Measurements from ENCODE around the gene FAM53A. TPM values are rescaled to one million over a fixed set of nuclear protein-coding genes. Genes with fewer than 3 reads are reported as not detected.

FAM53A gene
- total and polyA plus RNA-seq, 2 of the 13 experiments (the other 11 are each of a cell fraction or from before 2014, with no cell fraction given) = 0.48 to 1.1 TPM

DNA sequence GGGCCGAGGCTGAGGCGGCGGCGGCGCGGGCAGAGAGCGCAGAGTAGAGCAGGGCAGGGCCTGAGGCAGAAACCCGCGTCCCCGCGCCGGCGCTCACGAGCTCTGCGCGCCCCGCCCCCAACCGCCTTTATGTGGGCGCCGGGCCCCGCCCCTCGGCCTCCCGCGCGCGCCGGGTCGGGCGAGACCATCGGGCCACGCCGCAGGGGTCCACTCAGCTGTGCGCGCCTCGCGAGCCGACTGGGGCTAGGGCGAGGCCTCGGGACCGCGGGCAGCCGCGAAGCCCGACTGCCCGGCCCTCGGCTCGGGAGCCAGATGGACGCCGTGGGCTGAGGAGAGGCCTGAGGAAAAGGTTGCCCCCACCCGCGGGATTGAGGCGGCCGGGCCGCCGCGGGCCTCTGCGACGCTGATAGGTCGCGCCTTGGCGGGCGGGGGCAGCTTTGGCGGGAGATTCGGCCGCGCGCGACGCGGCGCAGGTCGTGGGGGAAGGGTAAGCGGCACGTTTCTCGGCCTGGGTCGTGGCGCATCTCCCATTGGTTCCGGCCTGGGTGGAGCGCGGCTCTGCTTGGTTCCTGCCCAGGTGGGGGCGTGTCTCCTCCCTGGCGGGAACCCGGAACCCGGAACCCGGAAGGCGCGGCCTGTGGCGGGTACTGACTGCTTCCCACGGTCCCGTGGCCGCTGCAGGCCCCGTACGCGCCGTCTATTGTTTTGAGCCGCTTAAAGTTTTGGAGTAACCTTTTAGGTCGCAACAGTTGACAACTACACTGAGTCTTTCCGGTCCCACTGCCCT is 28.3 kb upstream of the FAM53A start, which contains the start of gene SLBP (continued):
- peak; percentile 77; the same call in 1 of the 2 replicates for TF ChIP-seq HOXA9 (CRISPR knock-in tag; IDR thresholded peaks at IDR 0.05; ENCODE audit: borderline replicate concordance)
- TF ChIP-seq ZNF546 (CRISPR knock-in tag; conservative IDR thresholded peaks at IDR 0.05) = peak; percentile 99
- no peak for TF ChIP-seq HNRNPK (IDR thresholded peaks at IDR 0.05; ENCODE audit: low read depth, low read length, poor library complexity, severe bottlenecking)
- no peak for TF ChIP-seq RBAK (CRISPR knock-in tag; IDR thresholded peaks at IDR 0.05)
- TF ChIP-seq, protein P1, sequence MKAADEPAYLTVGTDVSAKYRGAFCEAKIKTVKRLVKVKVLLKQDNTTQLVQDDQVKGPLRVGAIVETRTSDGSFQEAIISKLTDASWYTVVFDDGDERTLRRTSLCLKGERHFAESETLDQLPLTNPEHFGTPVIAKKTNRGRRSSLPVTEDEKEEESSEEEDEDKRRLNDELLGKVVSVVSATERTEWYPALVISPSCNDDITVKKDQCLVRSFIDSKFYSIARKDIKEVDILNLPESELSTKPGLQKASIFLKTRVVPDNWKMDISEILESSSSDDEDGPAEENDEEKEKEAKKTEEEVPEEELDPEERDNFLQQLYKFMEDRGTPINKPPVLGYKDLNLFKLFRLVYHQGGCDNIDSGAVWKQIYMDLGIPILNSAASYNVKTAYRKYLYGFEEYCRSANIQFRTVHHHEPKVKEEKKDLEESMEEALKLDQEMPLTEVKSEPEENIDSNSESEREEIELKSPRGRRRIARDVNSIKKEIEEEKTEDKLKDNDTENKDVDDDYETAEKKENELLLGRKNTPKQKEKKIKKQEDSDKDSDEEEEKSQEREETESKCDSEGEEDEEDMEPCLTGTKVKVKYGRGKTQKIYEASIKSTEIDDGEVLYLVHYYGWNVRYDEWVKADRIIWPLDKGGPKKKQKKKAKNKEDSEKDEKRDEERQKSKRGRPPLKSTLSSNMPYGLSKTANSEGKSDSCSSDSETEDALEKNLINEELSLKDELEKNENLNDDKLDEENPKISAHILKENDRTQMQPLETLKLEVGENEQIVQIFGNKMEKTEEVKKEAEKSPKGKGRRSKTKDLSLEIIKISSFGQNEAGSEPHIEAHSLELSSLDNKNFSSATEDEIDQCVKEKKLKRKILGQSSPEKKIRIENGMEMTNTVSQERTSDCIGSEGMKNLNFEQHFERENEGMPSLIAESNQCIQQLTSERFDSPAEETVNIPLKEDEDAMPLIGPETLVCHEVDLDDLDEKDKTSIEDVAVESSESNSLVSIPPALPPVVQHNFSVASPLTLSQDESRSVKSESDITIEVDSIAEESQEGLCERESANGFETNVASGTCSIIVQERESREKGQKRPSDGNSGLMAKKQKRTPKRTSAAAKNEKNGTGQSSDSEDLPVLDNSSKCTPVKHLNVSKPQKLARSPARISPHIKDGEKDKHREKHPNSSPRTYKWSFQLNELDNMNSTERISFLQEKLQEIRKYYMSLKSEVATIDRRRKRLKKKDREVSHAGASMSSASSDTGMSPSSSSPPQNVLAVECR (CRISPR knock-in tag; IDR thresholded peaks at IDR 0.05; ENCODE audit: borderline replicate concordance) = peak; percentile 99
- no peak for TF ChIP-seq RFX3 (CRISPR knock-in tag; IDR thresholded peaks at IDR 0.05)
- peak; percentile 94 for TF ChIP-seq KLF6 (CRISPR knock-in tag; IDR thresholded peaks at IDR 0.05)
- TF ChIP-seq ZNF430 (CRISPR knock-in tag; IDR thresholded peaks at IDR 0.05) = peak; percentile 95
- TF ChIP-seq ZNF496 (CRISPR knock-in tag; IDR thresholded peaks at IDR 0.05; ENCODE audit: insufficient replicate concordance) = no peak
- no peak for TF ChIP-seq ZNF660 (CRISPR knock-in tag; IDR thresholded peaks at IDR 0.05; ENCODE audit: borderline replicate concordance, low read depth)
- TF ChIP-seq ZSCAN22 (CRISPR knock-in tag; IDR thresholded peaks at IDR 0.05) = peak; percentile 80; the same call in 1 of the 2 replicates
- TF ChIP-seq ZNF292 (CRISPR knock-in tag; IDR thresholded peaks at IDR 0.05; ENCODE audit: borderline replicate concordance, low read depth) = no peak
- peak; percentile 52; the same call in 1 of the 2 replicates for TF ChIP-seq FOXK1 (CRISPR knock-in tag; IDR thresholded peaks at IDR 0.05; ENCODE audit: borderline replicate concordance, low read depth)
- TF ChIP-seq ISL2 (CRISPR knock-in tag; IDR thresholded peaks at IDR 0.05) = peak; percentile 72
- peak; percentile 70 for TF ChIP-seq RCOR2 (CRISPR knock-in tag; IDR thresholded peaks at IDR 0.05)
- TF ChIP-seq HOXA3 (CRISPR knock-in tag; IDR thresholded peaks at IDR 0.05) = peak; percentile 91
- peak; percentile 98 for TF ChIP-seq ZNF879 (CRISPR knock-in tag; IDR thresholded peaks at IDR 0.05)
- TF ChIP-seq, protein P2, sequence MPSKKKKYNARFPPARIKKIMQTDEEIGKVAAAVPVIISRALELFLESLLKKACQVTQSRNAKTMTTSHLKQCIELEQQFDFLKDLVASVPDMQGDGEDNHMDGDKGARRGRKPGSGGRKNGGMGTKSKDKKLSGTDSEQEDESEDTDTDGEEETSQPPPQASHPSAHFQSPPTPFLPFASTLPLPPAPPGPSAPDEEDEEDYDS (CRISPR knock-in tag; IDR thresholded peaks at IDR 0.05) = peak; percentile 89

All from HepG2 (cell line).